GM12864 (cell line): Measurements from ENCODE around the gene ITPKB.
A peak's percentile ranks its signal among the peaks of the same experiment; 100 is the strongest.

Source experiments
- DNase-seq: peaks from one replicate; pipeline ENCODE4 v3.0.0-alpha.2; 2011; ENCODE audit warnings: low read depth
- H3K4me3 ChIP-seq: 2 replicates; pipeline ENCODE4 v1.5.1; 2011; ENCODE audit warnings: mild to moderate bottlenecking, low read depth, low read length, control low read depth
- TF ChIP-seq, protein P1 (sequence below): IDR thresholded peaks from 2 replicates; pipeline ENCODE4 v1.5.1; 2011; ENCODE audit warnings: low read depth, mild to moderate bottlenecking, moderate library complexity, low read length, control low read depth, inconsistent platforms; ENCODE audit errors: missing control alignments

The ITPKB gene

DNA sequence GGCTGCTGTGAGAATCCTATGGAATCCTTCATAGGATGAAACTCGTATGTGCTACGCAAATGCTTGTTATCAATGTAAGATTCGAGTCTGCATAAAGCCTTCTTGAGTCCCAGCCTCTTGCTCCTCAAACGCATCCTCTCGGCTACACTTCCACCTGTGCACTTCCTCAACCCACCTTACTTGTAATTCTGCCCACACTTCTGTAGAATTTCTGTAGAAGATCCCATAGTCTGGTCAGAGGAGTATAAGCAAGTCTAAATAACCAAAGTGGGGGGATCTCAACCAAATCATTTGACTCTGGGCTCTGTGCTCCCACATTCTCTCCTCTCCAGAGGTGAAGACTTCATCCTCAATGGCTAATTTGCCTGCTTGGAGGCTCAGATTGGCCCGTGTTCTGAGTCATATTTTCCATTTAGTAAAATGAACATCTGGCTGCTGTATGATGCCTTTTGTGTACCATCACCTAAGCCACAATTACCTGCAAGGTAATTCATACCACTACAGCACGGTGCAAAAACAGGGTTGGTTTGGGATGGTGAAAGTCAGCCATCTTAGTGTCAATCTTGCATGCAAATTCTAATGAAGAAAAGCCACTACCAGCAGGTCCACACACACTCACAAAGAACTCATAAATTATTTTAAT, 63.2 kb downstream of the ITPKB start:
- TF ChIP-seq, protein P1, sequence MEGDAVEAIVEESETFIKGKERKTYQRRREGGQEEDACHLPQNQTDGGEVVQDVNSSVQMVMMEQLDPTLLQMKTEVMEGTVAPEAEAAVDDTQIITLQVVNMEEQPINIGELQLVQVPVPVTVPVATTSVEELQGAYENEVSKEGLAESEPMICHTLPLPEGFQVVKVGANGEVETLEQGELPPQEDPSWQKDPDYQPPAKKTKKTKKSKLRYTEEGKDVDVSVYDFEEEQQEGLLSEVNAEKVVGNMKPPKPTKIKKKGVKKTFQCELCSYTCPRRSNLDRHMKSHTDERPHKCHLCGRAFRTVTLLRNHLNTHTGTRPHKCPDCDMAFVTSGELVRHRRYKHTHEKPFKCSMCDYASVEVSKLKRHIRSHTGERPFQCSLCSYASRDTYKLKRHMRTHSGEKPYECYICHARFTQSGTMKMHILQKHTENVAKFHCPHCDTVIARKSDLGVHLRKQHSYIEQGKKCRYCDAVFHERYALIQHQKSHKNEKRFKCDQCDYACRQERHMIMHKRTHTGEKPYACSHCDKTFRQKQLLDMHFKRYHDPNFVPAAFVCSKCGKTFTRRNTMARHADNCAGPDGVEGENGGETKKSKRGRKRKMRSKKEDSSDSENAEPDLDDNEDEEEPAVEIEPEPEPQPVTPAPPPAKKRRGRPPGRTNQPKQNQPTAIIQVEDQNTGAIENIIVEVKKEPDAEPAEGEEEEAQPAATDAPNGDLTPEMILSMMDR = no peak
- no peak overlapping the region for H3K4me3 ChIP-seq
- no peak for DNase-seq

DNA sequence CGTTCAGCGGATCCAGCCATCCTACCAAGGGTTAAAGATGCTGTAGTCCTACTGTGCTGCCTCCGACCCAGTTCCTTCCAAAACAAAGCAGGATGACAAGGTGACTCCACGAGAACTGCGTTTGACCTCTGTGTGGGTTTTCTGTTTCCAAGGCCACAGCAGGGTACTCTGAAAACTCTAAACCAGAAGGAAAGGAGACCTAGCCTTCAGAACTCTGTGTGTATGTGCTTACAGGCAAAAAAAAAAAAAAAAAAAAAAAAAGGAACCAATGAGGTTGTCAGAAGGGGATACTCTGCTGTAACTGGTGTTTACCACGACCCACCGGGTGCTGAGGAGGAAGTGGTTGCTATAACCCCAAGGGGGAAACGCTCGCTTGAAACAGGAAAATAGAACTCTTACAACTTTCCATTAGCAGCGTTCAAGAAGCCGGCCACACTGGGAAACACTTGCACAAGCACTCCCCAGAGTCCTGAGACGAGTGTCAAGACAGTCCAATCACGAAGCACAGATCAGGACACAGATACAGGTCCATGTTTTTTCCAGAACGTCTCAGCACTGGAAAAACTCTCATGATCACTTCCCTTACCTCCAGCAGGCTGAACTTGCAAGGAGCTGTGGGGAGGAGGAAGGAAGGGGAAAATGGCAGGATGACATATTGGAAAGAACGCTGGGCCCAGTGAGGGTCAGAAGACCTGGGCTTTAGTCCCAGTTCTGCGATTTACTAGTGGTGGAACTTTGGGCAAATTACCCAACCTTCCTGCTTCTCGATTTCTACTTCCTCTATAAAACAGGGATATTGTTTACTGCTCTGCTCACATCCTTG, 64.0 kb downstream of the ITPKB start:
- H3K4me3 ChIP-seq = no peak overlapping the region
- DNase-seq = peak; percentile 90
- TF ChIP-seq, protein P1 = no peak

DNA sequence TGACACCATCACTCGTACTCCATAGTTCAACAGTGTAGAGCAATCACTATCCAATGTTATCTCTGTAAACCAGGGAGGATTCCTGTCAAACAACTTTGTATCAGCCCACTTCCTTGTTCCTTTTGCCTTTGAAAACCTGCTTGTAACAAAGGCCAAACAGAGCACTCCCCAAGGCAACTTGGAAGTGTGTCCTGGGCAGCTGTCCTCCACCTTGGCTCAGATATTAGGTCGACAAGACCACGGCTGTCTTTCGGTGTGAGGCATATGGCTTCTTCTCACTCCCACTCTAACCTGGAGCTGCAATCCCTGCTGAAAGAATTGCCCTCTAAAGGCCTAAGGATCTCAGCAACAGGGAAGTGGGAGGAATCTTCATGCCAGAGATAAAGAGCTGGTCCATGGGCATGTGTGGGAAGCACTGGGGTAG, 66.7 kb downstream of the ITPKB start:
- no peak for DNase-seq
- H3K4me3 ChIP-seq = no peak overlapping the region
- TF ChIP-seq, protein P1 = no peak

DNA sequence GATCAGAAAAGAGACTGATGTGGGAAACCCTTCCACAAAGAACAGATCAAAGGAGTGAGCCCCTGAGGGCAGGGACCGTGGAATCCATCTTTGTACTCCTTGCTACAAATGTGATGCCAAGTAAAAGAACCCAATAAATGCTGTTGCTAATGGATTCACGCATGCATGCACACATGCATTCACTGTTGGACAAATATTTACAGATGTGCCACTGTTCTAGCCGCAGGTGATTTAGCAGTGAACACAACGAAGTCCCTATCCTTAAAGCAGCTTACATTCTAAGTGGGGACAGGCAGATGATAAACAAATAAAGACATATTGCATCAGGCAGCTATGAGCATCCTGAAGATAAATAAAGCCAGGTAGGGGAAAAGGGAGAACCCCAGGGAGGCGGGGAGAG, 67.8 kb downstream of the ITPKB start:
- H3K4me3 ChIP-seq = no peak overlapping the region
- no peak for DNase-seq
- TF ChIP-seq, protein P1 = no peak

DNA sequence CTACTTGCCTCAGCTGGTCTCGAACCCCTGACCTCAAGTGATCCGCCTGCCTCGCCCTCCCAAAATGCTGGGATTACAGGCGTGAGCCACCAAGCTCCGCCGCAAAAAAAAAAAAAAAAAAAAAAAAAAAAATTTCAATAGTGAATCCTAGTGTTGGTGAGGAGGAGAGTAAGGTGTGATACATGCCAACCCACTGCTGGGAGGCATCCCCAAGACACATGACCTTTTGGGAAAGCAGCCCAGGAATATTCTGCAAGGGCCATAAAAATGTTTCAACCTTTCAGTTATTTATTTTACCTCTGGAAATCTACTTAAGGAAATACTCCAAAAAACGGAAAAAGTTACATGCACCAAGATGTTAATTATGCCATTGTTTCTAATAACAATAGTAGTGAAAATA, 69.0 kb downstream of the ITPKB start:
- H3K4me3 ChIP-seq = no peak overlapping the region
- TF ChIP-seq, protein P1 = no peak
- DNase-seq = no peak

DNA sequence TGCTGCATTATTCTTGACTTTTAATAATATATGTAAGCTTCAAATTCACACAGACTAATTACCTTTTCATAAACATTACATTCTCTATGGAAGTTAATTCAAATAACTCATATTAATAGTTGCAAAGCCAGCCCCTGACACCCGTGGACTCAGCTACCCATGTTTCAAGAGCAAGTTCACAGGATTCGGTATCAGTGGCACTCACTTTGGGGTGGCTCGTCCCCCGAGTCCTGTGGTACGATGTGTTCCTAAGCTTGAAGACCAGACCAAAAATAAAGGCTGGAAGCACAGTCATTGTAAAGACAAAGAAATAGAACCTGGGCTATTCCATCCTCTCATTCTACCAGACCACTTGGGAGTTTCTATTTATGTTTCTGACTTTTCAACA, 70.9 kb downstream of the ITPKB start:
- no peak for DNase-seq
- TF ChIP-seq, protein P1 = no peak
- H3K4me3 ChIP-seq = no peak overlapping the region
